NCI-H2171 (cell line): Measurements from ENCODE around the gene PRM3.

Source experiments
- DNase-seq: peaks from one replicate; lab custom pipeline; 2025; lab: John Stamatoyannopoulos, UW

PRM3 gene

GRCh38 chr16:11272921-11273720 is at the start of gene PRM3:
Gene PRM3, minus strand, starts transcription at chr16:11273629. Its CDS starts 34 bp downstream, at chr16:11273595.
- DNase-seq: no peak

- no peak for DNase-seq
Observed at GRCh38 chr16:11322823-11323222, 49.4 kb upstream of the PRM3 start.

DNA sequence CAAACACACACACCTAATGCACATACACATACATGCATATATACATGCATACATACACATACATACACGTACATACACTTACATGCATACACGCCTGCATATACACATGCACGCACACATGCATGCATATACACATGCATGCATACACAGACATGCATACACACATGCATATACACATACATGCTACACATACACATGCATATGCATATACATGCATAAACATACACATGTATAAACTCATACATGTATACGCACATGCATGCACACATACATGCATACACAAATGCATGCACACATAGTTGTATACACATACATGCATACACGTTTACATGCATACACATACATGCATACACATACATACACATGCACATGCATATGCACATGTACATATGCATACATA is 48.2 kb upstream of the PRM3 start:
- DNase-seq: no peak

GRCh38 chr16:11320170-11320569 is 46.7 kb upstream of the PRM3 start:
- peak; percentile 21 for DNase-seq

GRCh38 chr16:11319529-11320146 is 46.2 kb upstream of the PRM3 start:
- peak; percentile 19 for DNase-seq

DNA sequence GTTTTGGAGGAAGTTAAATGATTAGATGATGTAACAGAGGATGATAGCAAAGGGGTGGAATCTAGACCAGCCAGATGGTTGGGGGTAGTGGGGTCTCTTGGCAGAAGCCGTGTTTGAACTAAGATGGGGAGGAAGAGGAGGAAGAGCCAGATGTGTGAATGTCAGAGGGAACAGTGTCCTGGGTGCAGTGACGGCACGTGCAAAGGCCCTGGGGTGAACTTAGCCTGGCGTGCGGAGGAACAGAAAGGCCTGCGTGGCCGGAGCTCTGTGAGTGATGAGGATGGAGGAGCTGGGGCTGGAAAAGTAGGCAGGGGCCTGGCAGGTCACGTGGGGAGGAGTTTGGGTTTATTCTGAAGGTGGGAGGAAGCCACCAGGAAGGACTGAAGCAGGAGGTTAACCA is 45.4 kb upstream of the PRM3 start:
- DNase-seq: no peak

- DNase-seq: no peak
Observed at GRCh38 chr16:11316331-11317015, 43.0 kb upstream of the PRM3 start.

DNA sequence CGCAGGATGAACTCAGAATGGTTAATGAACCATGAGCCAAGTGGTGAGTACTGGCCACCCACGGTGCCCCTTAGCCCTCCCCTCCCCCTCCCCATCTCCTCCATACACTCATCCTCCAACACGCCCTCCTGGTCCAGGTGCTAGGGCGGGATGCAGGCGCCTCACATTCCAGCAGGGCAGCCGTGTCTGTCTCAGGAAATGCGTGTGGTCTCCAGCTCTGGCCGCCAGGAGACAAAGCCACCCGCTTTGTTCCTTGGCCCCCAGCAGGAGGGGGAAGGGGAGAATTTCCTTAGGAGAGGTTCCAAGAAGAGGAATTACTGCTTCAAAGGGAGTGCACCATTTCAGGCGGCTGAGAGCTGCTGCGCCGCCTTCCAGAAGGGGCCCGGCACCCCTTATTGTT is 42.1 kb upstream of the PRM3 start:
- no peak for DNase-seq

DNA sequence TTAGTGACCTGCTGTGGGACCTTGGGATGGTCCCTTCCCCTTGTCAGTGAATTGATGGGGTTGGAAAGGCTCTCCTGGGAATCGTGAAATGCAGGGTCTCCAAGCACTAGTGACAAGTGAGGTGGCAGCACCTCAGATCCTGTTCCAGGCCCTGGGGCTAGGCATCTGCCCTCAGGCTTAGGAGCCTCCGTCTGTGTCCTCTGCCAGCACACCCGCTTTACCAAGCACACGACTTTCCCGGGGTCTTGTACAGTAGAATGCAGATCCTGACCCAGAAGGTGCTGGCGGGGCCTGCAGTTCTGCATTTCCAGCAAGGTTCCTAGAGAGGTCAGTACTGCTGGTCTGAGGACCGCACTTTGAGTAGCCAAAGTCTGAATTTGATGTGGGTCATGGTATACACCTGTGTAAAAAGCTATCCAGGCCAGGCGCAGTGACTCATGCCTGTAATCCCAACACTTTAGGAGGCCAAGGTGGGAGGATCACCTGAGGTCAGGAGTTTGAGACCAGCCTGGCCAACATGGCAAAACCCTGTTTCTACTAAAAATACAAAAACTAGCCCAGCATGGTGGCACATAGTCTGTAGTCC is 41.0 kb upstream of the PRM3 start:
- DNase-seq: no peak

DNA sequence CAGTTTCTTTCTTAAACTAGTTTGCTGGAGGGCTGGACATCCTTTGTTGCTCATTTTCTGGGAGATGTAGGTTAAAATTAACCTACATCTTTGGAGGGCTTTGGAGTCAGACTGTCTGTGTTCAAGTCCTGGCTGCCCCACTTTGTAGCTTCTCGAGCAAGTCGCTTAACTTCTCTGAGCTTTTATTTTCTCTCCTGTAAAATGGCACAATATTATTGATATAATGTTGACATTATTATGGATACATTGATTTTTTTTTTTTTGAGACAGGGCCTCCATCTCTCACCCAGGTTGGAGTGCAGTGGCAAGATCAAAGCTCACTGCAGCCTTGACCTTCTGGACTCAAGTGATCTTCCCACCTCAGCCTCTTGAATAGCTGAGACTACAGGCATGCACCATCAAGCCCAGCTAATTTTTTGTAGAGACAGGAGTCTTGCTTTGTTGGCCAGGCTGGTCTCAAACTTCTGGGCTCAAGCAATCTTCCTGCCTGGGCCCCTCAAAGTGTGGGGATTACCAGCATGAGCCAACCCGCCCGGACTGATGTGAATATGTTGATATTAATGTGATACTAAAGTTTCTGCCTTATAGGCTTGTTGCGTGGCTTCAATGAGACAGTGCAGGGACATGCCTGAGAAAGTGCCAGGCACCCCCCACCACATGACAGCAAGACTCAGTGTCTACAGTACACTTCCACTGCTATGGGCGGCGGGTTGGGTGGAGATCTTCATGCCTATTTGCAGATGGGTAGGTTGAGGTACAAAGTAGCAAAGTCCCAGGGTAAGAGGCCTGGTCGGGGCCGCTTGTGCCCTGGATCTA is 40.3 kb upstream of the PRM3 start:
- no peak for DNase-seq

DNA sequence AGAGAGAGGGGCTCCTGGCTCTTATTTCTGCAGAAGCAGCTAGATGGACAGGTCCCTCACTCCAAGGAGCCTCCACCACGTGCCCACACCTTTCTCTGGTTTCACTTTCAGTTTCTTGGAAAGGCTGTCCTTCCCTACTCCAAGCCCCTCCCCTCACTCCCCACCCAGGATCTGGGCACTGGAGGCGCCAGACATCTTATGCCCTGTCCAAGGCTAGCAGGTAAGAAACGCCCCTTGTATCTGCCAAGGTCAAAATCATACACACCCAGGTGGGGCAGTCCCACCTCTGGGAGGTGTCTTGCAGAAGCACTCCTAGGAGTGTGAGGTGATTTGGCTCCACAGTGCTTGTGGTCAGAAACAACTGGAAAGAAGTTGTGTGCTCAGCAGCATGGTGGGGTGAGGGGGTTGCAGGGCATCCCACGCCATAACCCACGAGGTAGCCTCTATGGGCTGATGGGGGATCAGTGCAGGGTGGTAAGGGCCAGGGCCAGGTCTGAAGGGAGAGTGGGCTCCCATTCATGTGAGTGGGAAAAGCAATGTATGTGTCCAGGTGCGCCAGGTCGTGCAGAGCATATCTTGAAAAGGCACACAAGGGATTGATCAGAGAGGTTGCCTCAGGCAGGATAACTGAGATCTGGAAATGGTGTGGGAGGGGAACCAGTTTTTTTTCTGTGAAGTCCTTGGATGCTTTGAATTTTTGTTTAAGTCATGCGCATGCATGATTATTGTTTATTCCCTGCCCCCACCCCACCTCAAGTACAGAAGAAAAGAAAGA is 39.5 kb upstream of the PRM3 start:
- DNase-seq: no peak

- DNase-seq: no peak
Observed at GRCh38 chr16:11310997-11311561, 37.6 kb upstream of the PRM3 start.

DNA sequence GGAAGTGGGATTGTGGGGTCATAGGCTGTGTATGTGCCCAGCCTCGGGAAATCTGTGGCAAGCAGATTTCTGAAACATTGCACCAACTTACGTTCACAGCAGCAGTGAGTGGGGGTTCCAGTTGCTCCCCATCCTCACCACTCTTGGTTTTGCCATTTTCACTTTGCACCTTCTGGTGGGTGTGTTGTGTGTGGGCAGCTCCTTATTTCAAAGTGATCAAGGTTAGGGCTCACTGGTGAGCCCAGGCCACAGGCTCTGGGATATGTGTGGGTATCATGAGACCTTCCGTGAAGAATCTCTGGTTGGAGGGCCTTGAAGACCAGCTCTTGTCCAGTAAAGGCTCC is 37.2 kb upstream of the PRM3 start:
- DNase-seq: no peak

DNA sequence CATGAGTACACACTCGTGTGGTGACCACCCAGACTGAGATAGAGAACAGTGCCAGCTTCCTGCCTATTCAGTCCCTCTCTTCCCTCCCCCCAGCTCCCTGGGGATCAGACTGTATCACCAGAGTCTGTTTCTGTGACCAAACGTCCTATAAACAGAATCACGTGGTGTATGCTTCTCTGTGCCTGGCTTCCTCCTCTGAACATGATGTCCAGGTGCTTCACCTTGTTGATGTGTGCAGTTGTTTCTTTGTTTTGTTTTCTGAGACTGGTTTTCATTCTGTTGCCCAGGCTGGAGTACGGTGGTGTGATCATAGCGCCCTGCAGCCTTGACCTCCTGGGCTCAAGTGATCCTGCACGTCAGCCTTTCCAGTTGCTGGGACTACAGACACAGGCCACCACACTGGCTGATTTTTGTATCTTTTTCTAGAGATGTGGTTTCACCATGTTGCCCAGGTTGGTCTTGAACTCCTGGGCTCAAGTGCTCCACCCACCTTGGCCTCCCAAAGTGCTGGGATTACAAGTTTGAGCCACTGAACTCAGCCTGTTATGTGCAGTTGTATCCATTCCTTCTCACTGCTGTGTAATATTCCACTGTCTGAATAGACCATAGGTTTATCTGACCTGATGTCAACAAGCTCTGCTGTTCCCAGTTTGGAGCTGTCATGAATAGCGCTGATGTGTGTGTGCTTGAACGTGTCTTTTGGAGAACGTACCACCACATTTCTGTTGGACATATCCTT is 36.6 kb upstream of the PRM3 start:
- no peak for DNase-seq

DNA sequence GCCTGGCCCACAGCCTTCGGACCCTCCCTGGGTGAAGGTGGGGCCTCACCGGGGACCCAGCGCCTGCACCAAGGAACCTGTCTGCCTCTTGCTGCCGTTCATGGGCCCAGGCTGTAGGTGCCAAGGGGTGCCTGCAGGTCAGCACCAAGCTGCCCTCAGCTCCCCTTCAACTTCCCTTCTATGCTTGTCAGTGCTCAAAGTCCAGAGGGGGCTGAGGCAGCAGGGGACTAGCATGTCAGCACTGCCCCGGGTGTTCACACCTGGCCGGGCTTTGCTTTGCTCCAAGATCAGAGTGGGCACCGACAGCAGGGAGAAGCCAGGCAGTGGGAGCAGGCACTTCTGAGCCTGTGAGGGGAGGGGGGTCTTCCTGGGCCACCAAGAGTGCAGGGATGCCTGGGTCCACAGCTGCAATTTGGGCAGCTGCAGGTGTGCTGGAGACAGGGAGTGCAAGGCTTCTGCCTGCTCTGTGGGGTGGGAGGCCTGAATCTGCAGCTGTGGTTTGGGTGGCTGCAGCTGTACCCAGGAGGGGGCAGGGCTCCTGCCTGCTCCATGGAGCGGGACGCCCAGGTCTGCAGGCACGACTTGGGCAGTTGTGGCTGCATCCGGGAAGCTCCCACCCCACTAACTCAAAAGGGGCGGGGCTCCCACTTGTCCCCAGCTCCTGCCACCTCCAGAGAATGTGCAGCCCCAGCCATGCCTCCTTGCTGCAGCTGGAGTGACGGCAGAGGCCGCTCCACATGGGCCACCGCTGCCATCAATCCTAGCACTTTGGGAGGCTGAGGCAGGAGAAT is 35.3 kb upstream of the PRM3 start:
- DNase-seq: no peak

GRCh38 chr16:11307639-11308492 is 34.4 kb upstream of the PRM3 start:
- no peak for DNase-seq

GRCh38 chr16:11306997-11307638 is 33.7 kb upstream of the PRM3 start:
- no peak for DNase-seq

DNA sequence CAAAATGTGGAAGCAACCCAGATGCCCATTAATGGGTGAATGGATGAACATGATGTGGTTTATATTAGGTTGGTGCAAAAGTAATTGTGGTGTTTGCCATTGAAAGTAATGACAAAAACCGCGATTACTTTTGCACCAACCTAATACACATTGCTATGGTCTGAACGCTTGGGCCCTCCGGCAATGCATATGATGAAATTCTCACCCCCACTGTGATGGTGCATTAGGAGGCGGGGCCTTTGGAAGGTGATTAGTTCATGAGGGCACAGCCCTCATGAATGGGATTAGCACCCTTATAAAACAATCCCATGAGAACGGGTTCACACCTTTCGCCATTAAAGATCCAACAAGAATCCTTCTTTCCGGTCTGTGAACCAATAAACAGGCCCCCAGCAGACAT is 33.0 kb upstream of the PRM3 start:
- no peak for DNase-seq
